Skin of body (tissue), 2 donors: Measurements from ENCODE around the gene PDHA2. TPM values are rescaled to one million over a fixed set of nuclear protein-coding genes. Genes with fewer than 3 reads are reported as not detected.
"Not testable (repeated sequence)": the region's sequence is repeated elsewhere in the genome, so short reads cannot be mapped to it uniquely, and the experiment has no call there.

Source experiments
- DNase-seq: peaks from one replicate; lab custom pipeline; 2025; lab: John Stamatoyannopoulos, UW
- total RNA-seq: library from RNA; depleted of rRNA; stranded (reverse); fragments of >200 nt; gene quantifications from one replicate; pipeline ENCODE4 v1.2.3, GENCODE V29; 2014

Gene PDHA2
- total RNA-seq: not detected

DNA sequence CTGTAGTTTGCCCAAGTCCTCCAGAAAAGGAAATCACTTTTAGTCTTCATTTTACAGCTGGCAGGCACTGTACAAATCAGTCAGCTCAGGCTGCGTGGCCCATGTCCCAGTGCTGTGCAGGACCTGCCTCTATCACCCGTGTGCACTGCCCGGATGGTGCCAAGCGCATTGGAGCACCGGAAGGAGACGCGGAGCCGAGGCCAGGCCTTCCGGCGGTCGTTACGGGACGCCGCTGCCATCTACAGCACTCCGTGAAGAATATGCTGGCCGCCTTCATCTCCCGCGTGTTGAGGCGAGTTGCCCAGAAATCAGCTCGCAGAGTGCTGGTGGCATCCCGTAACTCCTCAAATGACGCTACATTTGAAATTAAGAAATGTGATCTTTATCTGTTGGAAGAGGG lies at the start of gene PDHA2:
Gene PDHA2, plus strand, starts transcription at position 203 of the 400 bp plus-strand sequence. Its CDS starts 58 bp downstream, at position 261.
- no peak for DNase-seq

- DNase-seq: no peak
These were observed 41.9 kb upstream of the PDHA2 start for GRCh38 chr4:95798003-95798402.

GRCh38 chr4:95798727-95799126 lies 41.2 kb upstream of the PDHA2 start:
- DNase-seq: no peak

- no peak for DNase-seq
These were observed 18.0 kb upstream of the PDHA2 start for GRCh38 chr4:95821867-95822266.

- no peak for DNase-seq
These were observed 14.3 kb upstream of the PDHA2 start for GRCh38 chr4:95825546-95825945.

GRCh38 chr4:95830651-95831050 lies 9.2 kb upstream of the PDHA2 start:
- no peak for DNase-seq

DNA sequence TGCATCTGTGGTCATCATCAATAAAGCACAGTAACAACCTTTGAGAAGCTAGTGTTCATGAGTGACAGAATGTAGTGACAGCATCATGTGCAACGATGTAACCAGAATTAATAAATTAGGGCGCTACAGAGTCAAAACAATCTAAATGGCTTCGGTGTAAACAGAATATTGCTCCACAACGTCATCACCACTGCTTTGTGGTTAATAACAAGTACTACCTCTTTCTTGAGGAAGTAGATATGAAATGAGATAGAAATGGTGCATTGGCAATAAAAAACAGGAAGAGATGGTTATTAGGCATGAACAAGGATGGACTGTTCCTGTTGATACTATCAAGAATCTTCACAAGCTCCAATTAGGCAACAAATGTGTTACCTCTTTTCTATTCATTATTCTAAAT lies 8.7 kb upstream of the PDHA2 start:
- DNase-seq: no peak

- no peak for DNase-seq
These were observed 6.1 kb upstream of the PDHA2 start for GRCh38 chr4:95833711-95834194.

GRCh38 chr4:95835672-95836071 lies 4.2 kb upstream of the PDHA2 start:
- DNase-seq: no peak

DNA sequence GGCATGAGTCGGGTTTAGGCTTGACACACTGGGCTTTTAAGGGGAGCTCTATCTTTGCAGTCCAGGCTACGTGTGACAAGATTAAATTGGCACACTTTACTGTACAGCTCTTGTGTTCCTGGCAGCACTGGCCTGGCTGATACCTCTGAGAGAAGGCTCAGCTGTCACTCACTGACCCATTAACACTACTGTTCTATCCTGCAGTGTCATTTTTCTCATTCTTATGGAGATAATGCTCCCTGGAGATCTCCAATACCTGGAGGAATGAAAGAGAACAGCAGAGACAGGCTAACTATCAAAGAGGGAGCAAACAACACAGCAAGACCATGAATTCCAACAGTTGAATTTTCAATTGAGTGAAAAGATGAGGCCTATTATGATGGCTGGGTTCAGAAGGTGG lies 1.7 kb upstream of the PDHA2 start:
- no peak for DNase-seq

DNA sequence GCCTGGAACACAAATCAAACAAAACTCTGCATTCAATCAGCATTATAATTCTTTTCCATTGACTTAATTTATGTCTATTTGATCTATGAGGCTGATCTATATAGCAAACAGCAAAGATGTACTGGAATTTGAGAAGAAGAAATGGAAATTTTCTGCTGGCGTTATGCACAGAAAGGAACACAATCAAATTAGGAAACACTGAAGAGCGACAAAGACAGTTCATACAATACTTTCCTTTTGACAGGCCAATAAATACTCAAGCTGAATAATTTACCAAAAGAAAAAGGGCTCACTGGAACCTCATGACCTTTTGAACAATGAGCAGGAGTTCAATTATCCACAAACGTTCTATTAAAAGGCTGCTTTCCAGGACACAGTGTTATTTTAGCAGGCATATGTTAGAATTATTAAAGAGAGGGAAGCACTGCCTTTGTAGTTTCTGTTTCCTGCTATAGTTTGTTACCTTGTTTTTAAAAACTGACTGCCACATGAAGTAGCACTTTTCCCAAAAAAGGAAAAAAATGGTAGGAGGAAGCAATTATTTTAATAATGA lies 8.1 kb downstream of the PDHA2 start:
- DNase-seq: no peak

GRCh38 chr4:95850161-95850560 lies 10.3 kb downstream of the PDHA2 start:
- no peak for DNase-seq

- no peak for DNase-seq
These were observed 17.9 kb downstream of the PDHA2 start for GRCh38 chr4:95857761-95858160.

GRCh38 chr4:95867919-95868318 lies 28.0 kb downstream of the PDHA2 start:
- no peak for DNase-seq

GRCh38 chr4:95869414-95869813 lies 29.5 kb downstream of the PDHA2 start:
- DNase-seq: not testable (repeated sequence)

DNA sequence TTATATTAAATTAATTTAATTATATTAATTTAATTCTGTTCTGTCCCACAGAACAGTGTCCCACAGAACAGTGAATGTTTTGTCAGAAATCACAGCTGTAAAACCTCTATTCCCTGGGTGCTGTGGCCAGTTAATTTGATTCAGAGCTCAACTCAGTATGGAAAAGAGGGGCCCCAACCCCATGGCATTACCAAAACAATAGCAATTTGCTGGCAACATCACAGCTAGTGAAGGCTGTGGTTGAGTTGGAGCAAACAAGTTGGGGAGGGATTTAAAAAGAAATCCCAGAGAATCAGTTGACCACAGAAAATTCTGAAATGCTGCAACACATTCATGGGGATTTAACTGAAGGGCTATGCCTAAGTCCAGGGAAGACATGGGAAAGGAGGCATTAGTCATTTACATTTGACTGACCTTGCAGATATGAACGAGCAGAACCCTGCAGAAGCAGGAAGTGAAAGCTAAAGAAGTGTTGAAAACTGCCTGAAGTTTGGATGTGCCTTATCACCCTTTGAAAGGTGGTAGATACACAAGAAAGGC lies 30.1 kb downstream of the PDHA2 start:
- no peak for DNase-seq

GRCh38 chr4:95877636-95878035 lies 37.7 kb downstream of the PDHA2 start:
- no peak for DNase-seq

DNA sequence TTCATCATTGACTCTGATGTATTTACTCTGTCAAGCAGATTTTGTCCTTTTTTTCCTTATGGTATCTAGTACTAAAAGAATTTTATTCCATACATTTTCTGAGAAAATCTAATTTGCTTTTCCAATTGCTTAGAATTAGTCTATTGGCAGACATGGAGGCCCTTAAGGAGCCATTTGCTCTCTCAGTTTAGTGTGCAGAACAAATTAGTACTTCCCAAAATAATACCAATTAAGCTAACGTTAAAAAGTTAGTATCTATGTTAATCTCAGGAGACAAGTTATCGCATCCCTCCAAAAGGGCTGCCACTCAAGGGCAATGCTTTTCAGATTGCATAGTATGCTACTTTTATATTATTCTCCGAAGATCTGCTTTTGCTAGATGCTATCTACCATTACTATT lies 47.7 kb downstream of the PDHA2 start:
- no peak for DNase-seq

- no peak for DNase-seq
These were observed 49.8 kb downstream of the PDHA2 start for GRCh38 chr4:95889662-95890061.
